Activated CD4-positive, alpha-beta T cell treated with anti-CD3 and anti-CD28 coated beads for 36 hours (primary cell): Measurements from ENCODE around the gene MAPK8IP1. TPM values are rescaled to one million over a fixed set of nuclear protein-coding genes. Genes with fewer than 3 reads are reported as not detected.
"Not testable (repeated sequence)": the region's sequence is repeated elsewhere in the genome, so short reads cannot be mapped to it uniquely, and the experiment has no call there.

Experiments
- ATAC-seq: fragments of 200-7000 bp; cut with Tn5 transposase; one replicate; pipeline ENCODE4 v1.10.0; 2021; ENCODE audit warnings: mild to moderate bottlenecking, moderate library complexity
- CTCF ChIA-PET: fragments of 350-600 bp; sonication (Branson Sonifier 250); formaldehyde crosslinking; loops from one replicate; lab custom pipeline; 2021; ENCODE audit warnings: antibody characterized with exemption; lab: Charles Lee
- POLR2A ChIA-PET: fragments of 350-600 bp; sonication (Branson Sonifier 250); formaldehyde crosslinking; loops from one replicate; lab custom pipeline; 2021; ENCODE audit warnings: antibody characterized with exemption, inconsistent platforms; lab: Charles Lee
- DNase-seq: peaks from one replicate; pipeline ENCODE4 v3.0.0-alpha.2; 2020
- H3K27ac Mint-ChIP-seq: one replicate; pipeline ENCODE4 v1.8.0; 2021; ENCODE audit warnings: mixed read lengths
- H3K27me3 Mint-ChIP-seq: one replicate; pipeline ENCODE4 v1.8.0; 2021; ENCODE audit warnings: mixed read lengths
- H3K36me3 Mint-ChIP-seq: one replicate; pipeline ENCODE4 v1.8.0; 2021; ENCODE audit warnings: low read depth, mixed read lengths
- H3K4me1 Mint-ChIP-seq: one replicate; pipeline ENCODE4 v1.8.0; 2021; ENCODE audit warnings: mixed read lengths
- H3K4me3 Mint-ChIP-seq: one replicate; pipeline ENCODE4 v1.8.0; 2021; ENCODE audit warnings: mild to moderate bottlenecking, moderate library complexity, mixed read lengths
- H3K9me3 Mint-ChIP-seq: one replicate; pipeline ENCODE4 v1.8.0; 2021; ENCODE audit warnings: low read depth, mixed read lengths
- intact Hi-C, 2 experiments: fragments of 100-400 bp; cut with DNase I in 1 of 2; cut with micrococcal nuclease in 1 of 2; formaldehyde crosslinking; loops; one replicate each; pipeline versions ENCODE4 v1.14.2 to v1.15.1; 2022 to 2024; cut with DNase I, micrococcal nuclease
- total RNA-seq, 2 experiments: library from RNA; stranded (reverse); gene quantifications; one replicate each; pipeline ENCODE4 v1.2.3, GENCODE V29; 2021

MAPK8IP1 gene
- total RNA-seq, 2 experiments from 2014 or later, result 0.37 to 0.39 TPM

GRCh38 chr11:45890886-45891550, 5.6 kb downstream of the MAPK8IP1 start:
- ChIA-PET CTCF (interaction anchor here (0.6 kb wide), 2 partner anchors 74 to 145 kb away, joined by 3 to 4 read pairs; no protein-coding TSS in a partner anchor), POLR2A (interaction anchor here (0.6 kb wide), 1 partner anchor 220 kb away, joined by 3 read pairs; no protein-coding TSS in a partner anchor)
- peaks cover 11% of the 10 kb centered on the region for H3K27me3 Mint-ChIP-seq

GRCh38 chr11:45892856-45893255, 7.4 kb downstream of the MAPK8IP1 start:
- H3K27ac Mint-ChIP-seq, result no peak overlapping the region
- no peaks in the 10 kb centered on the region for H3K9me3 Mint-ChIP-seq
- DNase-seq, result no peak
- H3K27me3 Mint-ChIP-seq, result peaks cover 19% of the 10 kb centered on the region
- CTCF ChIA-PET, result no interaction called here
- intact Hi-C loops, result no loop called here
- ATAC-seq, result no peak
- H3K4me3 Mint-ChIP-seq, result no peak overlapping the region
- POLR2A ChIA-PET, result interaction anchor here (0.5 kb wide), 1 partner anchor 77 kb away, joined by 4 read pairs; no protein-coding TSS in a partner anchor
- no peaks in the 10 kb centered on the region for H3K36me3 Mint-ChIP-seq
- H3K4me1 Mint-ChIP-seq, result no peaks in the 10 kb centered on the region

More at GRCh38 chr11:45890886-45891550, 5.6 kb downstream of the MAPK8IP1 start:
- intact Hi-C loops, result no loop called here
- Mint-ChIP-seq H3K4me3 (no peak overlapping the region), H3K36me3 (no peaks in the 10 kb centered on the region), H3K27ac (no peak overlapping the region), H3K9me3 (no peaks in the 10 kb centered on the region), H3K4me1 (no peaks in the 10 kb centered on the region)
- ATAC-seq (no peak), DNase-seq (no peak)

- intact Hi-C loops, result loop anchor here in 1 of 2 experiments (5.0 kb wide), 1 partner anchor 47 kb away; the partner anchor contains the start of gene CRY2
- no peak for ATAC-seq
- Mint-ChIP-seq H3K27me3 (peaks cover 24% of the 10 kb centered on the region), H3K4me1 (peaks cover 2% of the 10 kb centered on the region), H3K4me3 (no peak overlapping the region), H3K27ac (no peak overlapping the region), H3K9me3 (no peaks in the 10 kb centered on the region), H3K36me3 (no peaks in the 10 kb centered on the region)
- ChIA-PET POLR2A (interaction anchor here (0.6 kb wide), 1 partner anchor 31 kb away, joined by 3 read pairs; no protein-coding TSS in a partner anchor), CTCF (no interaction called here)
- no peak for DNase-seq
Observed at GRCh38 chr11:45894555-45895247, 9.2 kb downstream of the MAPK8IP1 start.

GRCh38 chr11:45895553-45896259, 10.3 kb downstream of the MAPK8IP1 start:
- ChIA-PET CTCF (no interaction called here), POLR2A (interaction anchor here (0.6 kb wide), 1 partner anchor 32 kb away, joined by 3 read pairs; no protein-coding TSS in a partner anchor)
- DNase-seq (no peak), ATAC-seq (no peak)
- H3K4me1 Mint-ChIP-seq, result peaks cover 2% of the 10 kb centered on the region
- H3K9me3 Mint-ChIP-seq, result no peaks in the 10 kb centered on the region
- peaks cover 28% of the 10 kb centered on the region for H3K27me3 Mint-ChIP-seq
- H3K4me3 Mint-ChIP-seq, result no peak overlapping the region
- no peak overlapping the region for H3K27ac Mint-ChIP-seq
- no peaks in the 10 kb centered on the region for H3K36me3 Mint-ChIP-seq
- intact Hi-C loops, result loop anchor here in 1 of 2 experiments (5.0 kb wide), 1 partner anchor 48 kb away; the partner anchor contains the start of gene CRY2

GRCh38 chr11:45896422-45896984, 11.1 kb downstream of the MAPK8IP1 start:
- intact Hi-C loops, result loop anchor here in 1 of 2 experiments (5.0 kb wide), 1 partner anchor 49 kb away; the partner anchor contains the start of gene CRY2
- peaks cover 32% of the 10 kb centered on the region for H3K27me3 Mint-ChIP-seq
- ChIA-PET POLR2A (interaction anchor here (0.6 kb wide), 1 partner anchor 87 kb away, joined by 3 read pairs; no protein-coding TSS in a partner anchor), CTCF (interaction anchor here (1.7 kb wide), 1 partner anchor 25 kb away, joined by 6 read pairs; no protein-coding TSS in a partner anchor)
- no peaks in the 10 kb centered on the region for H3K9me3 Mint-ChIP-seq
- no peak for DNase-seq
- no peaks in the 10 kb centered on the region for H3K36me3 Mint-ChIP-seq
- H3K27ac Mint-ChIP-seq, result no peak overlapping the region
- no peak for ATAC-seq
- no peak overlapping the region for H3K4me3 Mint-ChIP-seq
- peaks cover 2% of the 10 kb centered on the region for H3K4me1 Mint-ChIP-seq

- Mint-ChIP-seq H3K36me3 (no peaks in the 10 kb centered on the region), H3K27ac (no peak overlapping the region), H3K4me1 (peaks cover 2% of the 10 kb centered on the region), H3K9me3 (no peaks in the 10 kb centered on the region), H3K27me3 (peaks cover 32% of the 10 kb centered on the region), H3K4me3 (no peak overlapping the region)
- POLR2A ChIA-PET, result no interaction called here
- no peak for ATAC-seq
- DNase-seq, result no peak
- CTCF ChIA-PET, result interaction anchor here (1.4 to 1.7 kb wide), 2 partner anchors 9 to 26 kb away, joined by 5 to 6 read pairs; no protein-coding TSS in a partner anchor
- intact Hi-C loops, result loop anchor here in 1 of 2 experiments (5.0 kb wide), 1 partner anchor 50 kb away; the partner anchor contains the start of gene CRY2
Observed at GRCh38 chr11:45897556-45897955, 12.1 kb downstream of the MAPK8IP1 start.

- ATAC-seq (no peak), DNase-seq (no peak)
- intact Hi-C loops, result loop anchor here (1.0 to 5.0 kb wide), 4 partner anchors 14 to 94 kb away; partner anchors contain the start of genes CRY2 (in 1 of the 2), MAPK8IP1 (in 1 of the 2) and SLC35C1 (in 1 of the 2)
- Mint-ChIP-seq H3K9me3 (no peaks in the 10 kb centered on the region), H3K27ac (no peak overlapping the region), H3K4me1 (peaks cover 2% of the 10 kb centered on the region), H3K36me3 (no peaks in the 10 kb centered on the region), H3K27me3 (peaks cover 30% of the 10 kb centered on the region), H3K4me3 (peak overlapping the region; percentile 40)
- POLR2A ChIA-PET, result no interaction called here
- CTCF ChIA-PET, result interaction anchor here (1.1 to 1.4 kb wide), 2 partner anchors 10 to 24 kb away, joined by 5 to 6 read pairs; no protein-coding TSS in a partner anchor
Observed at GRCh38 chr11:45899086-45899447, 13.6 kb downstream of the MAPK8IP1 start.

GRCh38 chr11:45899448-45900174, 14.2 kb downstream of the MAPK8IP1 start:
- intact Hi-C loops, result loop anchor here (1.0 to 5.0 kb wide), 5 partner anchors 14 to 94 kb away; partner anchors contain the start of genes CRY2 (in 2 of the 2), MAPK8IP1 (in 1 of the 2) and SLC35C1 (in 1 of the 2)
- Mint-ChIP-seq H3K36me3 (no peaks in the 10 kb centered on the region), H3K27me3 (peaks cover 26% of the 10 kb centered on the region), H3K9me3 (no peaks in the 10 kb centered on the region), H3K4me1 (peaks cover 2% of the 10 kb centered on the region), H3K4me3 (peak overlapping the region; percentile 40), H3K27ac (no peak overlapping the region)
- ATAC-seq (peak; percentile 86), DNase-seq (peak; percentile 80)
- ChIA-PET CTCF (interaction anchor here (1.1 kb wide), 1 partner anchor 25 kb away, joined by 6 read pairs; no protein-coding TSS in a partner anchor), POLR2A (no interaction called here)

- H3K4me3 Mint-ChIP-seq, result peak overlapping the region; percentile 52
- DNase-seq, CTCF ChIA-PET: not testable (repeated sequence)
Observed at GRCh38 chr11:45900175-45900800, 14.8 kb downstream of the MAPK8IP1 start.

More at GRCh38 chr11:45900175-45900800, 14.8 kb downstream of the MAPK8IP1 start:
- H3K36me3 Mint-ChIP-seq, ATAC-seq, H3K4me1 Mint-ChIP-seq, POLR2A ChIA-PET, H3K27ac Mint-ChIP-seq, H3K9me3 Mint-ChIP-seq: not testable (repeated sequence)
- peaks cover 20% of the 10 kb centered on the region for H3K27me3 Mint-ChIP-seq
- intact Hi-C loops, result loop anchor here in 1 of 2 experiments (1.0 kb wide), 1 partner anchor 53 kb away; the partner anchor contains the start of gene CRY2
